ENCODE measurements around the gene CADPS2.

- TF ChIP-seq CTCF (IDR thresholded peaks at IDR 0.05) (no peak), POLR2A (IDR thresholded peaks at IDR 0.05) (no peak)
These were observed 259.5 kb downstream of the CADPS2 start for GRCh38 chr7:122626785-122627184.

Measured in body of pancreas (tissue), 4 donors.